AG09319 (cell line): ENCODE results near the gene PEX11A.
A peak's percentile ranks its signal among the peaks of the same experiment; 100 is the strongest.

Experiments used
- DNase-seq: peaks from one replicate; pipeline ENCODE4 v3.0.0-alpha.2; 2010; ENCODE audit warnings: low read depth; ENCODE audit errors: extremely low read depth
- CTCF ChIP-seq: IDR thresholded peaks from 2 replicates; pipeline ENCODE4 v1.5.1; 2011; ENCODE audit warnings: low read depth, mild to moderate bottlenecking, inconsistent platforms, low read length, moderate library complexity

Gene PEX11A

GRCh38 chr15:89665449-89666181 is 24.9 kb downstream of the PEX11A start:
- DNase-seq = no peak

GRCh38 chr15:89664441-89665350 is 25.9 kb downstream of the PEX11A start:
- no peak for TF ChIP-seq CTCF

More at GRCh38 chr15:89665449-89666181, 24.9 kb downstream of the PEX11A start:
- TF ChIP-seq CTCF = no peak

GRCh38 chr15:89662893-89663626 is 27.5 kb downstream of the PEX11A start:
- TF ChIP-seq CTCF = no peak
- peak; percentile 82 for DNase-seq

More at GRCh38 chr15:89664441-89665350, 25.9 kb downstream of the PEX11A start:
- no peak for DNase-seq

GRCh38 chr15:89660556-89660955 is 30.0 kb downstream of the PEX11A start:
- DNase-seq = no peak
- TF ChIP-seq CTCF = no peak

GRCh38 chr15:89659295-89659694 is 31.3 kb downstream of the PEX11A start:
- no peak for TF ChIP-seq CTCF
- no peak for DNase-seq

- no peak for DNase-seq
- TF ChIP-seq CTCF = no peak
These were observed 32.8 kb downstream of the PEX11A start for GRCh38 chr15:89657686-89658200.
